ENCODE results near the gene ST6GALNAC3.

GRCh38 chr1:76292418-76293184 lies 218.1 kb downstream of the ST6GALNAC3 start:
- TF ChIP-seq CTCF (IDR thresholded peaks at IDR 0.05; ENCODE audit: low read depth, low read length, poor library complexity, severe bottlenecking) (no peak), EZH2phosphoT487 (IDR thresholded peaks at IDR 0.05; ENCODE audit: borderline replicate concordance, low read length) (no peak)
